ENCODE measurements around the gene MED26. TPM values are rescaled to one million over a fixed set of nuclear protein-coding genes. Genes with fewer than 3 reads are reported as not detected.
A peak's percentile ranks its signal among the peaks of the same experiment; 100 is the strongest.

Gene MED26
- total and polyA plus RNA-seq, 2 of the 13 experiments (the other 11 are each of a cell fraction or from before 2014, with no cell fraction given), result 3.5 to 3.8 TPM

- TF ChIP-seq, protein P1, sequence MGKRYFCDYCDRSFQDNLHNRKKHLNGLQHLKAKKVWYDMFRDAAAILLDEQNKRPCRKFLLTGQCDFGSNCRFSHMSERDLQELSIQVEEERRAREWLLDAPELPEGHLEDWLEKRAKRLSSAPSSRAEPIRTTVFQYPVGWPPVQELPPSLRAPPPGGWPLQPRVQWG (CRISPR knock-in tag; IDR thresholded peaks at IDR 0.05; ENCODE audit: borderline replicate concordance, low read depth), result no peak
- TF ChIP-seq ZFP37 (CRISPR knock-in tag; IDR thresholded peaks at IDR 0.05; ENCODE audit: borderline replicate concordance) (peak; percentile 78; the same call in 1 of the 2 replicates), DPF2 (CRISPR knock-in tag; IDR thresholded peaks at IDR 0.05; ENCODE audit: borderline replicate concordance, low read depth) (no peak), ATF1 (CRISPR knock-in tag; IDR thresholded peaks at IDR 0.05) (0 out of 2 replicates have a peak, but pooled peaks have one; percentile 49), ZNF253 (CRISPR knock-in tag; IDR thresholded peaks at IDR 0.05; ENCODE audit: borderline replicate concordance) (peak; percentile 23; the same call in 1 of the 2 replicates), SP4 (CRISPR knock-in tag; IDR thresholded peaks at IDR 0.05) (peak; percentile 88), ZNF558 (CRISPR knock-in tag; IDR thresholded peaks at IDR 0.05; ENCODE audit: borderline replicate concordance) (0 out of 2 replicates have a peak, but pooled peaks have one; percentile 59), HOMEZ (CRISPR knock-in tag; IDR thresholded peaks at IDR 0.05; ENCODE audit: low read depth) (no peak), MEIS2 (CRISPR knock-in tag; IDR thresholded peaks at IDR 0.05) (no peak; the same call in 1 of the 2 replicates), SRSF4 (IDR thresholded peaks at IDR 0.05; ENCODE audit: low read depth, low read length, poor library complexity, severe bottlenecking) (no peak), TAF1 (CRISPR knock-in tag; IDR thresholded peaks at IDR 0.05) (peak; percentile 91), HDAC2 (CRISPR knock-in tag; IDR thresholded peaks at IDR 0.05) (peak; percentile 61; the same call in 1 of the 2 replicates), ZBTB33 (CRISPR knock-in tag; IDR thresholded peaks at IDR 0.05) (no peak), POLR2G (IDR thresholded peaks at IDR 0.05; ENCODE audit: low read depth, low read length) (peak; percentile 89), RFX5 (IDR thresholded peaks at IDR 0.05; ENCODE audit: low read depth, low read length) (peak; percentile 9; the same call in 1 of the 2 replicates), ARID5B (CRISPR knock-in tag; IDR thresholded peaks at IDR 0.05) (no peak)
- TF ChIP-seq, protein P2, sequence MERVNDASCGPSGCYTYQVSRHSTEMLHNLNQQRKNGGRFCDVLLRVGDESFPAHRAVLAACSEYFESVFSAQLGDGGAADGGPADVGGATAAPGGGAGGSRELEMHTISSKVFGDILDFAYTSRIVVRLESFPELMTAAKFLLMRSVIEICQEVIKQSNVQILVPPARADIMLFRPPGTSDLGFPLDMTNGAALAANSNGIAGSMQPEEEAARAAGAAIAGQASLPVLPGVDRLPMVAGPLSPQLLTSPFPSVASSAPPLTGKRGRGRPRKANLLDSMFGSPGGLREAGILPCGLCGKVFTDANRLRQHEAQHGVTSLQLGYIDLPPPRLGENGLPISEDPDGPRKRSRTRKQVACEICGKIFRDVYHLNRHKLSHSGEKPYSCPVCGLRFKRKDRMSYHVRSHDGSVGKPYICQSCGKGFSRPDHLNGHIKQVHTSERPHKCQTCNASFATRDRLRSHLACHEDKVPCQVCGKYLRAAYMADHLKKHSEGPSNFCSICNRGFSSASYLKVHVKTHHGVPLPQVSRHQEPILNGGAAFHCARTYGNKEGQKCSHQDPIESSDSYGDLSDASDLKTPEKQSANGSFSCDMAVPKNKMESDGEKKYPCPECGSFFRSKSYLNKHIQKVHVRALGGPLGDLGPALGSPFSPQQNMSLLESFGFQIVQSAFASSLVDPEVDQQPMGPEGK (CRISPR knock-in tag; IDR thresholded peaks at IDR 0.05), result peak; percentile 42; the same call in 1 of the 2 replicates
Observed at GRCh38 chr19:16542045-16542909, 85.7 kb downstream of the MED26 start, which contains the start of gene CHERP (continued).
